Lower leg skin (tissue), 3 donors: Measurements from ENCODE around the gene CACNB2.

ENCODE experiments used
- CTCF ChIP-seq, 3 donors: fragments of 450-650 bp; IDR thresholded peaks; one replicate each; pipeline ENCODE4 v1.5.1; 2016; ENCODE audit warnings: antibody characterized with exemption in 3 of 3, mild to moderate bottlenecking in 3 of 3, moderate library complexity in 2 of 3
- POLR2A ChIP-seq, 2 donors: fragments of 450-650 bp; IDR thresholded peaks; one replicate each; pipeline ENCODE4 v1.6.1; 2016 to 2017; ENCODE audit warnings: antibody characterized with exemption in 2 of 2, mild to moderate bottlenecking in 1 of 2, moderate library complexity in 1 of 2

GRCh38 chr10:18476076-18476647 lies 335.9 kb downstream of the CACNB2 start:
- TF ChIP-seq CTCF (IDR thresholded peaks at IDR 0.05) (no peak), POLR2A (IDR thresholded peaks at IDR 0.05) (no peak)
